ENCODE measurements around the gene CTNNAL1.
"Not testable (repeated sequence)": the region's sequence is repeated elsewhere in the genome, so short reads cannot be mapped to it uniquely, and the experiment has no call there.

Gene CTNNAL1

GRCh38 chr9:108972626-108973209 is 40.6 kb downstream of the CTNNAL1 start:
- TF ChIP-seq EZH2 (IDR thresholded peaks at IDR 0.05; ENCODE audit: borderline replicate concordance, low read length) (no peak), CTCF (IDR thresholded peaks at IDR 0.05; ENCODE audit: low read length) (no peak)
- no peak overlapping the region for H3K27ac ChIP-seq (ENCODE audit: low read depth, low read length, poor library complexity, severe bottlenecking)
- no peaks in the 10 kb centered on the region for H3K9me3 ChIP-seq (ENCODE audit: low read length)
- no peaks in the 10 kb centered on the region for H3K4me1 ChIP-seq (ENCODE audit: insufficient read depth, low read length, severe bottlenecking)
- H3K36me3 ChIP-seq (ENCODE audit: insufficient read depth, low read length): peaks cover 19% of the 10 kb centered on the region
- H3K4me3 ChIP-seq (ENCODE audit: low read depth, low read length, poor library complexity, severe bottlenecking): no peak overlapping the region
- H3K27me3 ChIP-seq (ENCODE audit: insufficient read depth, low read length): no peaks in the 10 kb centered on the region
- no peak overlapping the region for H3K9ac ChIP-seq (ENCODE audit: low read length)
- no peak overlapping the region for H2AFZ ChIP-seq (ENCODE audit: low read length)
- H4K20me1 ChIP-seq (ENCODE audit: insufficient read depth, low read length): no peaks in the 10 kb centered on the region
- H3K4me2 ChIP-seq (ENCODE audit: low read length): no peak overlapping the region
- H3K9me2 ChIP-seq (ENCODE audit: low read depth, low read length): no peaks in the 10 kb centered on the region
- H3F3A ChIP-seq (ENCODE audit: insufficient read depth, low read length): no peaks in the 10 kb centered on the region
- no peaks in the 10 kb centered on the region for H3K79me2 ChIP-seq (ENCODE audit: insufficient read depth, low read length)

DNA sequence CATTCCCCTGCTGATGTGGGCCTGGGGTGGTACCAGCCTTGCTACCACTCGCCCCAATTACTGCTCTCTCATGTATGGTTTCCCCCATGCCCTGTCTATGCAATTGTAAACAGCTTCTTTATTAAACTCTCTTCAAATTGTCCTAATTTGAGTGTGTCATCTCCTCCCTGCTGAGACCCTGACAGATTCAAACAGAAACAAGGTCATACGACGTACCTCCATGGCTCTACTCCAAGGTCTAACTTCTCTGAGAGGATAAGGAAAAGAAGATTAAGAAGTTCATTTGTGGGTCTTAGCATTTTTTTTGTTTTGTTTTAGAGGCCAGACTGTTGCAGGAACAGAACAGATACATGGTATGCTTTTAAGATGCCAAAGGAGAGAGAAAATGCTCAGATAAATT is 41.1 kb downstream of the CTNNAL1 start:
- H3K27me3 ChIP-seq (ENCODE audit: insufficient read depth, low read length): no peaks in the 10 kb centered on the region
- H3K4me2 ChIP-seq (ENCODE audit: low read length): no peak overlapping the region
- peaks cover 19% of the 10 kb centered on the region for H3K36me3 ChIP-seq (ENCODE audit: insufficient read depth, low read length)
- H2AFZ ChIP-seq (ENCODE audit: low read length): no peak overlapping the region
- no peaks in the 10 kb centered on the region for H3K4me1 ChIP-seq (ENCODE audit: insufficient read depth, low read length, severe bottlenecking)
- H3F3A ChIP-seq (ENCODE audit: insufficient read depth, low read length): no peaks in the 10 kb centered on the region
- no peak overlapping the region for H3K4me3 ChIP-seq (ENCODE audit: low read depth, low read length, poor library complexity, severe bottlenecking)
- TF ChIP-seq EZH2 (IDR thresholded peaks at IDR 0.05; ENCODE audit: borderline replicate concordance, low read length) (no peak), CTCF (IDR thresholded peaks at IDR 0.05; ENCODE audit: low read length) (no peak)
- no peaks in the 10 kb centered on the region for H3K9me3 ChIP-seq (ENCODE audit: low read length)
- no peak overlapping the region for H3K9ac ChIP-seq (ENCODE audit: low read length)
- H3K27ac ChIP-seq (ENCODE audit: low read depth, low read length, poor library complexity, severe bottlenecking): no peak overlapping the region
- no peaks in the 10 kb centered on the region for H4K20me1 ChIP-seq (ENCODE audit: insufficient read depth, low read length)
- no peaks in the 10 kb centered on the region for H3K79me2 ChIP-seq (ENCODE audit: insufficient read depth, low read length)
- H3K9me2 ChIP-seq (ENCODE audit: low read depth, low read length): no peaks in the 10 kb centered on the region

GRCh38 chr9:108971392-108971791 is 41.9 kb downstream of the CTNNAL1 start:
- H4K20me1 ChIP-seq (ENCODE audit: insufficient read depth, low read length); H3K9ac ChIP-seq (ENCODE audit: low read length); H3K27me3 ChIP-seq (ENCODE audit: insufficient read depth, low read length); H3K9me2 ChIP-seq (ENCODE audit: low read depth, low read length); H3F3A ChIP-seq (ENCODE audit: insufficient read depth, low read length); H3K27ac ChIP-seq (ENCODE audit: low read depth, low read length, poor library complexity, severe bottlenecking); H3K79me2 ChIP-seq (ENCODE audit: insufficient read depth, low read length); H3K4me1 ChIP-seq (ENCODE audit: insufficient read depth, low read length, severe bottlenecking); H3K4me3 ChIP-seq (ENCODE audit: low read depth, low read length, poor library complexity, severe bottlenecking); H3K9me3 ChIP-seq (ENCODE audit: low read length); H2AFZ ChIP-seq (ENCODE audit: low read length); H3K4me2 ChIP-seq (ENCODE audit: low read length): not testable (repeated sequence)
- peaks cover 17% of the 10 kb centered on the region for H3K36me3 ChIP-seq (ENCODE audit: insufficient read depth, low read length)

DNA sequence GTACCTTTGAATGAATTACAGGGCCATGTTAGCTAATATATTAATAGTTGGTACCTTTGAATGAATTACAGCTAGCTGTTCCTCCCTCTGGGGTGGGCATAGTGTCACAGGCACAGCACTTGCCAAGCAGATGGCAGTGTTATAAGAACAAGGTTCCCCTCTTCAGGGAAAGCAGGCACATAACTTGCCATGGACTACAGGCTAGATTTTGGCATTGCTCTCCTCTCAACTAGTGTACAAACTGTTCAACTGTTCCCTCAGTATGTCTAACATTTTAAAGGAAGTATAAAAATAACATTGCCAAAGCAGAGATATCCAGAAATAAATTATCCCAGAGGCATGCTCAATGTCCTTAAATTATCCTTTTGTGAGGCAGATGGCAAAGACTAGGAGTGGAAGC is 45.4 kb downstream of the CTNNAL1 start:
- H3K4me3 ChIP-seq (ENCODE audit: low read depth, low read length, poor library complexity, severe bottlenecking): no peak overlapping the region
- no peak overlapping the region for H3K9ac ChIP-seq (ENCODE audit: low read length)
- H3K4me2 ChIP-seq (ENCODE audit: low read length): no peak overlapping the region
- no peaks in the 10 kb centered on the region for H3K9me3 ChIP-seq (ENCODE audit: low read length)
- H2AFZ ChIP-seq (ENCODE audit: low read length): no peak overlapping the region
- H3F3A ChIP-seq (ENCODE audit: insufficient read depth, low read length): no peaks in the 10 kb centered on the region
- no peaks in the 10 kb centered on the region for H4K20me1 ChIP-seq (ENCODE audit: insufficient read depth, low read length)
- peaks cover 23% of the 10 kb centered on the region for H3K36me3 ChIP-seq (ENCODE audit: insufficient read depth, low read length)
- no peaks in the 10 kb centered on the region for H3K27me3 ChIP-seq (ENCODE audit: insufficient read depth, low read length)
- H3K27ac ChIP-seq (ENCODE audit: low read depth, low read length, poor library complexity, severe bottlenecking): no peak overlapping the region
- H3K9me2 ChIP-seq (ENCODE audit: low read depth, low read length): no peaks in the 10 kb centered on the region
- H3K4me1 ChIP-seq (ENCODE audit: insufficient read depth, low read length, severe bottlenecking): no peaks in the 10 kb centered on the region
- TF ChIP-seq EZH2 (IDR thresholded peaks at IDR 0.05; ENCODE audit: borderline replicate concordance, low read length) (no peak), CTCF (IDR thresholded peaks at IDR 0.05; ENCODE audit: low read length) (no peak)
- H3K79me2 ChIP-seq (ENCODE audit: insufficient read depth, low read length): no peaks in the 10 kb centered on the region

All from OCI-LY1 (cell line).